ENCODE data around the gene CEP85. TPM values are rescaled to one million over a fixed set of nuclear protein-coding genes. Genes with fewer than 3 reads are reported as not detected.

The CEP85 gene
- total RNA-seq, 6 experiments from 2014 or later, result 4.9 to 8.6 (median 8.4) TPM

DNA sequence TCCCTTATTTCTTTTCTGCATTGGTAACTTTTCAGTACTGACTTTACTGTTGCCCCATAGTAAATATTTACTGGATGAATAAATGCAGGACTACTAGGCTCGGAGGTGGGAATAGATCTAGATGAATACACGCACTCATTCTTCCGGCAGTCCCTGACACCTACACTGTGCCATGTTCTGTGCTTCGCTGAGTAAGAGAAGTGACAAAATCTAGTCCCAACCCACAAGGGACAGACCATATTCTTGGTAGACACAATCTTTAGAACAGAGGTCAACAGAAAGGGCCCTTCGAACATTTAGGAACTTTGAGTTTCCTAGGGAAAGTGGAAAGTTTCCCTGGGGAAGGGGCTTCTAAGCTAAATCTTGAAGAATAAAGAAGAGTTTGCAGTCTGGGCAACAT, 80.5 kb downstream of the CEP85 start:
- Mint-ChIP-seq H3K27me3 (ENCODE audit: insufficient read depth) (peaks cover 23% of the 10 kb centered on the region), H3K4me1 (ENCODE audit: low read depth) (peaks cover 6% of the 10 kb centered on the region; the same call in 1 of the 2 replicates), H3K36me3 (ENCODE audit: low read depth) (no peaks in the 10 kb centered on the region), H3K9me3 (no peaks in the 10 kb centered on the region), H3K4me3 (no peak overlapping the region), H3K27ac (no peak overlapping the region)
- no peak for DNase-seq
- TF ChIP-seq, protein P1, sequence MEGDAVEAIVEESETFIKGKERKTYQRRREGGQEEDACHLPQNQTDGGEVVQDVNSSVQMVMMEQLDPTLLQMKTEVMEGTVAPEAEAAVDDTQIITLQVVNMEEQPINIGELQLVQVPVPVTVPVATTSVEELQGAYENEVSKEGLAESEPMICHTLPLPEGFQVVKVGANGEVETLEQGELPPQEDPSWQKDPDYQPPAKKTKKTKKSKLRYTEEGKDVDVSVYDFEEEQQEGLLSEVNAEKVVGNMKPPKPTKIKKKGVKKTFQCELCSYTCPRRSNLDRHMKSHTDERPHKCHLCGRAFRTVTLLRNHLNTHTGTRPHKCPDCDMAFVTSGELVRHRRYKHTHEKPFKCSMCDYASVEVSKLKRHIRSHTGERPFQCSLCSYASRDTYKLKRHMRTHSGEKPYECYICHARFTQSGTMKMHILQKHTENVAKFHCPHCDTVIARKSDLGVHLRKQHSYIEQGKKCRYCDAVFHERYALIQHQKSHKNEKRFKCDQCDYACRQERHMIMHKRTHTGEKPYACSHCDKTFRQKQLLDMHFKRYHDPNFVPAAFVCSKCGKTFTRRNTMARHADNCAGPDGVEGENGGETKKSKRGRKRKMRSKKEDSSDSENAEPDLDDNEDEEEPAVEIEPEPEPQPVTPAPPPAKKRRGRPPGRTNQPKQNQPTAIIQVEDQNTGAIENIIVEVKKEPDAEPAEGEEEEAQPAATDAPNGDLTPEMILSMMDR (IDR thresholded peaks at IDR 0.05), result no peak

DNA sequence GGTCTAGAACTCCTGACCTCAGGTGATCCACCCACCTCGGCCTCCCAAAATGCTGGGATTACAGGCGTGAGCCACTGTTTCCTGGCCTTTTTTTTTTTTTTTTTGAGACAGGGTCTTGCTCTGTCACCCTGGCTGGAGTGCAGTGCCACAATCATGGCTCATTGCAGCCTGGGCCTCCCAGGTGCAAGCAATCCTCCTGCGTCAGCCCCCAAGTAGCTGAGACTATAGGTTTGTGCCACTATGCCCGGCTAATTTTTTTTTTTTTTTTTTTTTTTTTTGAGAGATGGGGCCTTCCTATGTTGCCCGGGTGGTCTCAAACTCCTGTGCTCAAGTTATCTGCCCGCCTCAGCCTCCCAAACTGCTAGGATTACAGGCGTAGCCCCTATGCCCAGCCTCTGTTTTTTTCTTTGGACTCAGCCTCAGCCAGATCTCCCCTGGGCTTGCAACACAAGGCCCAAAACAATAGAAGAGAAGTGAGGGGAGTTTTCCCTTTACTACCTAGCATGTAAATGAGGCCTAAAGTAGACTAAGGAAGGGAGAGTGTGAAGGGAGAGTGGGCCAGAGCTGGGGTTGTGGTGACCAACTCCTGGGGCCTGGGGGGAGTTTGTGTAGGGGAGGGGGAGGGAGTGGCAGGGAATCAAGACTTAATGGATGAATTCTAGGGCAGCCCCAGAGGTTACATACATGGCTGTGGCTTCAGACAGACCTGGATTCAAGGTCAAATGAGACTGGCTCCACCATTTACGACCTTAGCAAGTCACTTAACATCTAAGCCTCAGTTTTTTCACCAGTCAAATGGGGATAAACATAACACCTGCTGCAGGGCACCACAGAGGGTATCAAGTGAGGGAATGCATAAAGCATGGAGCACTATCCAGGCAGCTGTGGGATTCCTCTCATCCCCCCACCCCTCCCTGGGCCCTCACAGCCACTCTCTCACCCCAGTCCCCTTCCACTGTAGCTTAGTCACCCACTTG, 82.2 kb downstream of the CEP85 start:
- H3K4me3 Mint-ChIP-seq, result no peak overlapping the region
- no peak for DNase-seq
- peaks cover 23% of the 10 kb centered on the region for H3K27me3 Mint-ChIP-seq (ENCODE audit: insufficient read depth)
- no peak overlapping the region for H3K27ac Mint-ChIP-seq
- peaks cover 9% of the 10 kb centered on the region for H3K4me1 Mint-ChIP-seq (ENCODE audit: low read depth)
- H3K9me3 Mint-ChIP-seq, result no peaks in the 10 kb centered on the region
- TF ChIP-seq, protein P1 (IDR thresholded peaks at IDR 0.05), result no peak
- no peaks in the 10 kb centered on the region for H3K36me3 Mint-ChIP-seq (ENCODE audit: low read depth)

DNA sequence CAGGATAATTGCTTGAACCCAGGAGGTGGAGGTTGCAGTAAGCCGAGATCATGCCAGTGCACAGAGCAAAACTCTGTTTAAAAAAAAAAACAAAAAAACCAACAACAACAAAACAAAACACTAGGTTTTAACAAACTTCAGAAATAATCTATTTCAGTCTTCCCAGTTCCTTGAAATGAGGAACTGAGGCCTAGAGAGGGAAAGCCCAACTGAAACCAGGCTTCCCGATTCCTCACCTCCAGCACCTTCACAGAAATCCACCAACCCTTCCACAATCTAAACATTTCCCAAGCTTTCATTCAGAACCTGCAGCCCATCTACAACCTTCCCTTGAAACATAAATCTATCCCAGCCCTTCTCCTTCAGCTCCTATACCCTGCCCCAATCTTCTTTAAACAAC, 83.1 kb downstream of the CEP85 start:
- H3K36me3 Mint-ChIP-seq (ENCODE audit: low read depth), result no peaks in the 10 kb centered on the region
- no peak for DNase-seq
- TF ChIP-seq, protein P1 (IDR thresholded peaks at IDR 0.05), result no peak
- H3K4me1 Mint-ChIP-seq (ENCODE audit: low read depth), result peaks cover 14% of the 10 kb centered on the region
- no peak overlapping the region for H3K4me3 Mint-ChIP-seq
- no peaks in the 10 kb centered on the region for H3K9me3 Mint-ChIP-seq
- H3K27me3 Mint-ChIP-seq (ENCODE audit: insufficient read depth), result peaks cover 20% of the 10 kb centered on the region
- no peak overlapping the region for H3K27ac Mint-ChIP-seq

DNA sequence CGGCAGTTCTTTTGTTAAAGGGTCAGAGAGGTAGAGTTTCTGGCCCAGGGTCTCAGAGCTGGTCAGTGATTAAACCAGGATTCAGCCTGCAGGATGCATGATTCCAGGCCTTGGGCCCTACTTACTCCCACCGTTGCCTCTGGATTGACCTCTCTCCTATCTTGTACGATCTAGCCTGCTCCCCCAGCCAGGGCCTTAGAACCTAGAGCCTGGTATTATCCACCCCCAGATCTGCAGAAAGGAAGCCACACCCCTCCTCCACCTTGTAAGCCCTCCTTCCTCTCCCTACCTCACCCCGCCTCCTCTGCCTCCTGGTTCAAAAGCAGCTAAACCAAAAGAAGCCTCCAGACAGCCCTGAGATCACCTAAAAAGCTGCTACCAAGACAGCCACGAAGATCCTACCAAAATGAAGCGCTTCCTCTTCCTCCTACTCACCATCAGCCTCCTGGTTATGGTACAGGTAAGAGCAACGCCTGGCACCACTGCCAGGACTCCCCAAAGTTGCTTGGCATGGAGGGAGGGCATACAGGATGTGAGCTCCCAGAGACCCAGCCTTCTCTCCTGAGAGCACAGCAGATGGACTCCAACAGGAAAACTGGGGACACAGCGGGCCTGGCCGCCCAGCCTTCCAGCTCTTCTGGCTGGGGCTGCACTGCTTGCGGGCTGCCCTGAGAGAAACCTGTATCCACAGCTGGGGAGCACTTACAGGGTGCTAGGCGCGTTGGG, 83.8 kb downstream of the CEP85 start, which contains the start of gene CD52:
CD52 (plus strand) TSS at position 347 of the 726 bp plus-strand sequence; CDS start at position 407, 60 bp downstream.
- TF ChIP-seq, protein P1 (IDR thresholded peaks at IDR 0.05), result no peak

DNA sequence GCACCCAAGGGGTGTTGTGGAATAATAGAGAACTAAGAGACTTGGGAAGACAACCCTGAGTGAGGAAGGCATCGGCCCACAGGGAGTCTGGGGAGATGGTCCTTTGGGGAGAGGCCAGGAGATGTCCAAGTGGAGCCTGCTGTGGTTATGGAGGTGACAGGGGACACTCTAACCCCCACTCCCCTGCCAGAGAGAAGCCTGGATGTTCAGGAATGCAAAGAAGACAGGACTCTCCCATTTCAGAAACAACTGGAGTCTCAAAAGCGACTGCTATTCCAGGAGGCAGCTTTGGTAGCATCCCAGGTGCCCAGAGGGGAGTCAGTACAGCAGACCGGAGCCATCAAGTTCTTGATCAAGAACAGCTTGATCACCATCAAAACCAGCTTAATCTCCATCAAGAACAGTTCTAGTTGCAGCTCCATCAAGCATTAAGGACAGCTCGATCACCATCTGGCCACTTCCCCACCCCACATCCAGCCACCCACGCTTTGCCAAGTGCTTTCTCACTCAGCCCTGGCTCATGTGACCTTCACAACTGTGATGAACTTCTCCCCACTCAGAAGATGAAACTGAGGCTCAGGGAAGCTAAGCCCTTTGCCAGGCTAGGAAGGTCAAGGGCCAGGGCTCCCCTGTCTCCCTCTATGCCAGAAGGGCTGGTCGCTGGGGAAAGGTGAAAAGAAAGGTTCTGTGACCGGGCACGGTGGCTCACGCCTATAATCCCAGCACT, 84.5 kb downstream of the CEP85 start:
- Mint-ChIP-seq H3K9me3 (no peaks in the 10 kb centered on the region), H3K4me1 (ENCODE audit: low read depth) (peaks cover 14% of the 10 kb centered on the region), H3K4me3 (no peak overlapping the region), H3K27ac (no peak overlapping the region), H3K27me3 (ENCODE audit: insufficient read depth) (peaks cover 14% of the 10 kb centered on the region), H3K36me3 (ENCODE audit: low read depth) (no peaks in the 10 kb centered on the region)
- TF ChIP-seq, protein P1 (IDR thresholded peaks at IDR 0.05), result no peak
- no peak for DNase-seq

More for the DNA sequence above, 83.8 kb downstream of the CEP85 start, which contains the start of gene CD52:
- Mint-ChIP-seq H3K4me3 (no peak within 1 kb of the TSS), H3K4me1 (ENCODE audit: low read depth) (peaks cover 14% of the 10 kb centered on the region), H3K36me3 (ENCODE audit: low read depth) (no peaks in the 10 kb centered on the region), H3K27ac (no peak within 1 kb of the TSS), H3K9me3 (no peaks in the 10 kb centered on the region), H3K27me3 (ENCODE audit: insufficient read depth) (peaks cover 20% of the 10 kb centered on the region)
- DNase-seq, result no peak
